ENCODE data around the gene NDUFV1. TPM values are rescaled to one million over a fixed set of nuclear protein-coding genes. Genes with fewer than 3 reads are reported as not detected.

NDUFV1 gene
- total and polyA plus RNA-seq, 10 donors: 132 to 258 (median 199) TPM

GRCh38 chr11:67626970-67627369, 20.2 kb downstream of the NDUFV1 start:
- peak; percentile 69 for DNase-seq
- TF ChIP-seq CTCF (IDR thresholded peaks at IDR 0.05 in 8 of 11, conservative IDR thresholded peaks at IDR 0.05 in 3 of 11): no peak
- TF ChIP-seq POLR2AphosphoS5 (IDR thresholded peaks at IDR 0.05): no peak
- TF ChIP-seq POLR2A (IDR thresholded peaks at IDR 0.05): no peak
- H3K4me1 ChIP-seq: peaks cover 7 to 25% (median 20%) of the 10 kb centered on the region in 6 donors

GRCh38 chr11:67627441-67627811, 20.7 kb downstream of the NDUFV1 start:
- Histone ChIP-seq H3K27me3 (replicated peaks in 1 of 7) (no peaks in the 10 kb centered on the region), H3K4me3 (no peak overlapping the region), H3K27ac (no peak overlapping the region), H3K9me3 (no peaks in the 10 kb centered on the region), H3K36me3 (no peaks in the 10 kb centered on the region), H3K4me1 (peaks cover 7 to 25% (median 20%) of the 10 kb centered on the region in 6 donors)
- peak; percentile 70 for DNase-seq
- TF ChIP-seq POLR2A (IDR thresholded peaks at IDR 0.05) (no peak), POLR2AphosphoS5 (IDR thresholded peaks at IDR 0.05) (no peak), CTCF (IDR thresholded peaks at IDR 0.05 in 8 of 11, conservative IDR thresholded peaks at IDR 0.05 in 3 of 11) (no peak)
- intact Hi-C loops (cut with DNase I; ENCODE audit: low total_unique reads): no loop called here
- WGBS, 5 donors: 90 to 100% (median 94%) methylated on average over 3 to 6 of the region's 6 CpGs

More at GRCh38 chr11:67626970-67627369, 20.2 kb downstream of the NDUFV1 start:
- WGBS, 5 donors: 90 to 95% (median 94%) methylated on average over 8 to 10 of the region's 10 CpGs
- Histone ChIP-seq H3K4me3 (no peak overlapping the region), H3K9me3 (no peaks in the 10 kb centered on the region), H3K27ac (no peak overlapping the region), H3K36me3 (no peaks in the 10 kb centered on the region), H3K27me3 (replicated peaks in 1 of 7) (no peaks in the 10 kb centered on the region)
- intact Hi-C loops (cut with DNase I; ENCODE audit: low total_unique reads): no loop called here

DNA sequence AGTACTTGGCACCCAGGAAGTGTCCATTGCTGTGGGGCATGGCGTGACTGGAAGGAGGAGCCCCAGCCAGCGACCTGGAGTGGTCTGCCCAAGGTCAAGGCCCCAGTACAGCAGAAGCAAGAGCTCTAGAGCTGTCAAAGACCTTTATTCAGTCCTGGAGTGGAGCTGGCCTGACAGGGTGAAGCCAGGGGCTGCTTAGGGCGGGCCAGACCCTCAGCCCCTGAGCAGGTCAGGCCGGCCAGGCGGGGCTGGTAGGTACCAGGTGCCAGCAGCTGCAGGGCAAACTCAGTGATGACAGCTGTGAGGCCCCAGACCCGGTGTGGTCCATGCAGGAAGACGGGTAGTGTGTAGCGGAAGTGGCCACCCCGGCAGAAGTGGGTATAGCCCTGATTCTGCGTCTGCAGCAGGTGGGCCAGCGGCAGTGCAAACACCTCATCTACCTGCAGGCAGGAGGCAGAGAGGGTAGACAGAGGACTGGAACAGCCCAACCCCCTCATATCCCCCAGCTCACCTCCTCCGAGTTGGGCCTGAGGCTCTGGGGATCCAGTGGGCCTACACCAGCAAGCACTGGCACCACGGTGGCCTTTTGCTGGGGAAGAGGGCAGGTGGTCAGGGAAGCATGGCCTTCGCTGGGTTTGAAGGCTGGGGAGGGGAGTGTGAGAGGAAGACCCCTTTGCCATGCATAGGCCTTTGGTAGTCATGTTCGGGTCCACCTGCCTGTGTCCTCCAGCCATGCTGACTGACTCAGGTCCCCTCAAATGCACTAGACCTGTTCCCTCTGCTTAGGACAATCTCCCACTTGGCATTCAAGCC, 21.3 kb downstream of the NDUFV1 start:
- H3K9me3 ChIP-seq: no peaks in the 10 kb centered on the region
- H3K27me3 ChIP-seq (replicated peaks in 1 of 7): no peaks in the 10 kb centered on the region
- H3K27ac ChIP-seq: no peak overlapping the region
- WGBS, 5 donors: 86 to 93% (median 89%) methylated on average over 13 to 15 of the region's 15 CpGs
- H3K4me3 ChIP-seq: no peak overlapping the region
- peaks cover 7 to 25% (median 20%) of the 10 kb centered on the region in 6 donors for H3K4me1 ChIP-seq
- intact Hi-C loops (cut with DNase I; ENCODE audit: low total_unique reads): no loop called here
- TF ChIP-seq CTCF (IDR thresholded peaks at IDR 0.05 in 8 of 11, conservative IDR thresholded peaks at IDR 0.05 in 3 of 11) (no peak), POLR2A (IDR thresholded peaks at IDR 0.05) (no peak), POLR2AphosphoS5 (IDR thresholded peaks at IDR 0.05) (no peak)
- H3K36me3 ChIP-seq: no peaks in the 10 kb centered on the region
- peak; percentile 76 for DNase-seq

DNA sequence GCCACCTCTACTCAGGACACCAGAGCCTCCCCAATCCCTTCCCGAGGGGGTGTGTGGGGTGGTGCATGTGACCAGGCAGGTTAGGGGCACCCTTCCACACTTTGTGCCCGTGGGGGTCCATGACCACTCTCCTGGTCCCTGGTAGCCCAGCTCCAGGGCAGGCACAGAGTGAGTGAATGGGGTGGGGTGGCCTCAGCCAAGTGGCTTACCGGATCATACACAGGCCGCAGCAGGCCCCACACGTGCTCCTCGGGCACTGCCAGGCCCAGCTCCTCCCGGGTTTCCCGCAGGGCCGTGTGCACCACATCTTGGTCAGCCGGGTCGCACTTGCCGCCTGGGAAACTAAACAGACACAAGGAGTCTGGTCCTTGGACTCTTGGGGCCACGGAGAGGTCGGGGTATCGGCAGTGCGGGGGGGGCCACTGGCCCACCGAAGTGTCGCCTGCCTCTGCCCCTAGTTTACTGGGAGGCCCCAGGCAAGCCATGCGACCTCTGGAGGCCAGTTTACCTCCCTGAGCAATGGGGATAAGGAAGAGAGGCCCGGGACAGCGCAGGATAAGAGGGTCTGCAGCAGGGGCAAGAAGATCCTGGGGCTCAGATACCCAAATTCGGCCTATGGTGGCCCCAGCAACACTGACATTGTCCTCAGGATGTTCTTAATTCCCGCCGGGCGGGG, 22.1 kb downstream of the NDUFV1 start:
- Histone ChIP-seq H3K4me3 (peak overlapping the region in 7 of 8 donors; percentile 46 to 77 (median 69)), H3K27ac (peak overlapping the region; percentile 87 to 95 (median 91))
- no peak for DNase-seq

More for the DNA sequence above, 22.1 kb downstream of the NDUFV1 start:
- intact Hi-C loops (cut with DNase I; ENCODE audit: low total_unique reads): no loop called here
- Histone ChIP-seq H3K9me3 (no peaks in the 10 kb centered on the region), H3K36me3 (no peaks in the 10 kb centered on the region), H3K27me3 (replicated peaks in 1 of 7) (no peaks in the 10 kb centered on the region), H3K4me1 (peaks cover 7 to 25% (median 20%) of the 10 kb centered on the region in 6 donors)
- TF ChIP-seq POLR2A (IDR thresholded peaks at IDR 0.05) (no peak), POLR2AphosphoS5 (IDR thresholded peaks at IDR 0.05) (no peak), CTCF (IDR thresholded peaks at IDR 0.05 in 8 of 11, conservative IDR thresholded peaks at IDR 0.05 in 3 of 11) (peak in 1 of 11 experiments; percentile 97)
- WGBS, 5 donors: 44 to 67% (median 61%) methylated on average over 16 to 25 of the region's 25 CpGs

Data from spleen (tissue), 11 donors.